ENCODE results near the gene ADD1. TPM values are rescaled to one million over a fixed set of nuclear protein-coding genes. Genes with fewer than 3 reads are reported as not detected.

Gene ADD1
- total RNA-seq, 4 donors from 2014 or later: 253 to 402 (median 311) TPM

DNA sequence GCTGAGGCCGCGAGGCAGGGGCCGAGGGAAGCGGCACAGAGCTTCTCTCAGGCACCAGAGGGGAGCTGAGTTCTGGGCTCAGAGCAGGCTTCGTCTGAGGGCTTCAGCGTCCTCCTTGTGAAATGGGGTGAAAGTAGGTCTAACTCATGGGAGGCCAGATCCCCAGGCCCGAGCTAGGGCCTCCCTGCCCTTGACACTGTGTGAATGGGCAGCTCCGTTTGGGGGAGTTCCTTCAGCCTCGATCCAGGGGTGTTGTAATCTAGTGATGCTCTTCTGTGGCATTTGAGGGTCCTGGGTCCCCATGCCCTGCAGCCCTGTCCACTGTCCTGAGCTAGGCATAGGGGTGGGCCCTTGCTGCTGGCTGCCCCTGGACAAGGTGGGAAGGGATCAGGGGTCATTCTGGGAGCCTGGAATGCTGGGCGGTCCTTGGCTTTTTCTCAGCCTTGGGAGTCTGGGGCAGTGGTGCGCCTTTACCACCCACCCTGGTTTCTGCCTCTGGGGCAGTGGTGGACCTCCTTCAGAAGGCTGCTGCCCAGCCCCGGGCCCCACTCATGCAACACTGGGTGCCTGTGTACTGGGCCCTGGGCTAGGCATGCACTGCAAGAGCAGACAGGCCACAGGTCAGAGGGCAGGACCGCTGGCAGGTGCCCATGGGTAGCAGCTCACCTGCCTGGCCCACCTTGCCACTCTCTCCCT is 46.6 kb upstream of the ADD1 start:
- DNase-seq (ENCODE audit: extremely low spot score): no peak
- peaks cover 92 to 100% (median 99%) of the 10 kb centered on the region in 4 donors for H3K4me1 ChIP-seq

DNA sequence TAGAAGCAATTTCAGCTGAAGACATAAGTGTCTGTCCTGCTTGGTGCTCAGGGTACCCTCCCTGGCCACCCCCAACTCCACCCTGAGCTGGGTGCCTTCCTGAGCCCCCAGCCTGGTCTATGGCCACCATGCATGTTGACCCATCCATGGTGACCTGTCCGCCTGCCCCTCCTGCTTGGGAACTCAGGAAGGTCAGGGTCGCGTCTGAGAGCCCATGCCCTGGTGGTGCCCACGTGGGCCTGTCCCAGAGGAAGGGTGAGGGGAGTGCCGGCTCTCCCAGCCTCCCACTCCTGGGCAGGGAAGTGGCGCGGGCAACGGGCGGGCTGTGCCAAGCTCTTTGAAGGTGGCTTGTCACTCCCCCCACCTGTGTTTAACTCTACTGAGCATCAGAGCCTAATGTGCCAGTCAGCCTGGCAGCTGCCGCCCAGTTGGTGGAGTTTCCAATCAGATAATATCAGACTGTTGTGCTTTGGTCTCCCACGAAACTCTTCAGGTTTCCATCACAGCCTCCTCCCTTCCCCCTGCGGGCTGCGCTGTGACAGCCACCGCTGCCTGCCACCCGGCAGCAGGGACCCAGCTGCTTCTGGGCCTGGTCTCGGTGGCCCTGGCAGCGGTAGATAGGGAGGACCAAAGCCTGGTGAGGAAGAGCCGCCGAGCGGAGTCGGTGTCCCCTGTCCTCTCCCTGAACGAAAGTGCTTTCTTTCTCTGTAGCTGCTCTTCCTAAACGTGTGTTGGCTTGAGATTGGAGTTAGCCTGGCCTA is 45.9 kb upstream of the ADD1 start:
- Histone ChIP-seq H3K27ac (replicated peaks in 1 of 4) (peak overlapping the region; percentile 67 to 82 (median 80)), H3K36me3 (no peaks in the 10 kb centered on the region), H3K4me3 (peak overlapping the region in 2 of 4 donors; percentile 2 to 28), H3K27me3 (no peaks in the 10 kb centered on the region), H3K9me3 (no peaks in the 10 kb centered on the region), H3K4me1 (peaks cover 89 to 97% (median 96%) of the 10 kb centered on the region in 4 donors)
- no peak for DNase-seq (ENCODE audit: extremely low spot score)
- TF ChIP-seq POLR2AphosphoS5 (IDR thresholded peaks at IDR 0.05) (no peak), POLR2A (IDR thresholded peaks at IDR 0.05; ENCODE audit: low read depth) (no peak), EP300 (IDR thresholded peaks at IDR 0.05) (no peak)
- TF ChIP-seq, protein P1, sequence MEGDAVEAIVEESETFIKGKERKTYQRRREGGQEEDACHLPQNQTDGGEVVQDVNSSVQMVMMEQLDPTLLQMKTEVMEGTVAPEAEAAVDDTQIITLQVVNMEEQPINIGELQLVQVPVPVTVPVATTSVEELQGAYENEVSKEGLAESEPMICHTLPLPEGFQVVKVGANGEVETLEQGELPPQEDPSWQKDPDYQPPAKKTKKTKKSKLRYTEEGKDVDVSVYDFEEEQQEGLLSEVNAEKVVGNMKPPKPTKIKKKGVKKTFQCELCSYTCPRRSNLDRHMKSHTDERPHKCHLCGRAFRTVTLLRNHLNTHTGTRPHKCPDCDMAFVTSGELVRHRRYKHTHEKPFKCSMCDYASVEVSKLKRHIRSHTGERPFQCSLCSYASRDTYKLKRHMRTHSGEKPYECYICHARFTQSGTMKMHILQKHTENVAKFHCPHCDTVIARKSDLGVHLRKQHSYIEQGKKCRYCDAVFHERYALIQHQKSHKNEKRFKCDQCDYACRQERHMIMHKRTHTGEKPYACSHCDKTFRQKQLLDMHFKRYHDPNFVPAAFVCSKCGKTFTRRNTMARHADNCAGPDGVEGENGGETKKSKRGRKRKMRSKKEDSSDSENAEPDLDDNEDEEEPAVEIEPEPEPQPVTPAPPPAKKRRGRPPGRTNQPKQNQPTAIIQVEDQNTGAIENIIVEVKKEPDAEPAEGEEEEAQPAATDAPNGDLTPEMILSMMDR (IDR thresholded peaks at IDR 0.05): no peak
- intact Hi-C loops (cut with DNase I): no loop called here
- WGBS: 70% methylated on average over 14 of the region's 23 CpGs

More for the DNA sequence above, 46.6 kb upstream of the ADD1 start:
- Histone ChIP-seq H3K27ac (replicated peaks in 1 of 4) (peak overlapping the region; percentile 67 to 82 (median 80)), H3K9me3 (no peaks in the 10 kb centered on the region), H3K36me3 (no peaks in the 10 kb centered on the region), H3K27me3 (no peaks in the 10 kb centered on the region), H3K4me3 (no peak overlapping the region)
- intact Hi-C loops (cut with DNase I): no loop called here
- TF ChIP-seq POLR2AphosphoS5 (IDR thresholded peaks at IDR 0.05) (no peak), EP300 (IDR thresholded peaks at IDR 0.05) (no peak), POLR2A (IDR thresholded peaks at IDR 0.05; ENCODE audit: low read depth) (no peak)
- TF ChIP-seq, protein P1 (IDR thresholded peaks at IDR 0.05): no peak
- 83% methylated on average over 8 of the region's 13 CpGs for WGBS

DNA sequence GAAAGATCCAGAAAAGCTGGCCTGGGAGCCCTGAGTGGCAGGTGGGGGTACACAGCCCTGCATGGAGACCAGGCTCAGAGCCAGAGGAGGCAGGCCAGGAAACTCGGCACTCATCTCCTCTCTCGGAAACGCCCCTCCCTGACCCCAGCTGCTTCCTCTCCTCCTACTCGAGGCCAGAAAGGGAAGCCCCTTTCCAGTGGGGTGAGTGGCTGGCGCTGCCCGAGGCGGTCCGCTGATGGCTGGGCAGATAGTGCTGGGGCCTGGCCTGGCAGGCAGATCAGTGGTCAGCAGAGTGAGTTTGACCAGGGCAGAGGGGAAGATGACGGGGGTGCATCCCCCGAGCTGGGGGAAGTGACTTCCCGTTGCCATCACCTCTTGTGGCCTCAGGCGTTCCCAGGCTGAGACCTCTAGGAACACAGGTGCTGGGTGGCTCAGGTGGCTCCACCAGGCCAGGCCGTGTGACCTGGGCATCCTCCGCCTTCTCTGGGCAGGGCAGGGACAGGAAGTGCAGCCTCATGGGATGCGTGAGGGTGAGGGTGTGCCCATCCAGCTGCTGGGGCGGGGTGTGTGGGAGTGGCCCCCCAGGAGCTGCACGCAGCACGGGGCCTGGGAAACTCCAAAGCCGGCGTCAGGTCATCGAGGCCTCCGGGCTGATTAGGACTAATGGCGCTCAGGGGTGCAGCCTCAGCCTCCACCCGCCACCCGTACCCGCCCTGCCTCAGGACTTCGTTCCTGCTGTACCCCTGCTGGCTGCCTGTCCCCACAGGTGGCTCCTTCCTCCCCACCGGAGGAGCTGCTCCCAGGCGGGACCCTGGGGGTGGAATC is 45.0 kb upstream of the ADD1 start:
- intact Hi-C loops (cut with DNase I): no loop called here
- H3K36me3 ChIP-seq: no peaks in the 10 kb centered on the region
- TF ChIP-seq POLR2A (IDR thresholded peaks at IDR 0.05; ENCODE audit: low read depth) (no peak), POLR2AphosphoS5 (IDR thresholded peaks at IDR 0.05) (peak; percentile 26 to 51)
- DNase-seq (ENCODE audit: extremely low spot score): no peak
- peak overlapping the region; percentile 25 to 48 (median 28) for H3K4me3 ChIP-seq
- peaks cover 96 to 97% (median 97%) of the 10 kb centered on the region in 4 donors for H3K4me1 ChIP-seq
- 42% methylated on average over 12 of the region's 29 CpGs for WGBS
- no peaks in the 10 kb centered on the region for H3K9me3 ChIP-seq
- H3K27me3 ChIP-seq: no peaks in the 10 kb centered on the region
- H3K27ac ChIP-seq (replicated peaks in 1 of 4): peak overlapping the region; percentile 67 to 82 (median 80)

DNA sequence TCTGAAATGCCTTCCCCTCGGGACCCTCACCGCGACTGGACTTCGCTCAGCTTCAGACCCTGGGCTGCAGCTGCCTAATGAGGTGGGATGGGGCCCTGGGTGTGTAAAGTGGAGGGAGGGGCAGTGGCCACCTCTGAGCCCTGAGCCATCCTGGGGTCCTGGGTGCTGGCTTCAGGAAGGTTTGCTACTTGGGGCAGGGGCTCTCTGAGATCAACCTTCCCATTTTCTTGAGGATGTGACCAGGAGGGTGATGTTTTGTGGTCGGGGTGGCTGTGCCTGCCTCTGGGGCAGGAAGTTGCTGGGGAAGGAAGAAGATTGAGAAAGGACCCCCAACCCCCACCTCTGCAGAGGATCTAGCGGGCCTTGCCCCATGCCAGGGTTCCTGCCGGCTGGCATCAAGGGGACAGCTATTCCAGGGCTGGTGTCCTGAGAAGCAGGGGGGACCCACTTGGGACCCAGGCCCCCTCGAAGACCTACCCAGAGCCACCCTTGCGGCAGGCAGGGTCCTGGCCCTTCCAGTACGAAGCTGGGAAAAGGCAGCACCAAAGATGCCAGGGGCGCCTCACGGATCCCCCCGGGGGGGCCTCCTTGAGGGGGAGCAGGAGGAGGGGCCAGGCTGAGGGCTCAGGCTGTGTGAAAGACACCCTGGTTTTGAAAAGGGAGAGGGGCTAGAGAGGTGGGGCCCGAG is 44.3 kb upstream of the ADD1 start:
- Histone ChIP-seq H3K4me3 (peak overlapping the region; percentile 25 to 48 (median 28)), H3K27me3 (no peaks in the 10 kb centered on the region), H3K36me3 (no peaks in the 10 kb centered on the region), H3K4me1 (peaks cover 96 to 97% (median 97%) of the 10 kb centered on the region in 4 donors), H3K27ac (replicated peaks in 1 of 4) (peak overlapping the region; percentile 67 to 82 (median 80)), H3K9me3 (no peaks in the 10 kb centered on the region)
- TF ChIP-seq POLR2AphosphoS5 (IDR thresholded peaks at IDR 0.05) (no peak), POLR2A (IDR thresholded peaks at IDR 0.05; ENCODE audit: low read depth) (no peak), EP300 (IDR thresholded peaks at IDR 0.05) (no peak)
- TF ChIP-seq, protein P1 (IDR thresholded peaks at IDR 0.05): no peak
- intact Hi-C loops (cut with DNase I): no loop called here
- no peak for DNase-seq (ENCODE audit: extremely low spot score)
- WGBS: 76% methylated on average over 8 of the region's 14 CpGs
